ENCODE measurements around the gene SNAPC3. TPM values are rescaled to one million over a fixed set of nuclear protein-coding genes. Genes with fewer than 3 reads are reported as not detected.

Gene SNAPC3
- total and polyA plus RNA-seq, 11 donors: 12.5 to 41.1 (median 30.3) TPM

DNA sequence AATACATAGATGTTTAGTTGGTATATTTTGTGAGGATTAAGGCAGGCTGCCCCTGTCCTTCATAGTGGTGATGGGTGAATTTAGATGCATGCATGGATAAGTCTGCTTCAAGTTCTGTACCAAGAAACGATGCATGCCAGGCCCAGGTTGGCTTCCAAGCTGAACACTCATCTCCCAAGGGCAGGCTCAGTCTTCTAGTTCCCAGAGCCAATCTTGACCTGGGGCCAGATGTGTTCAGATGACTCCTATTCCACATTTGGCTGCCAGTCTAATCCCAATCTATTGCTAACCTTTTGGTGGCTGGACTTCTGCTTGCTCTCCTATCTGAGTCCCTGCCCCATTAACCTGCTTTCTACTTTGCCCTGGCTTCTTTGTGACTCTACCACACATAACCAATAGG lies 18.5 kb upstream of the SNAPC3 start:
- WGBS, 4 donors: 70 to 80% (median 80%) methylated on average over 1 of the region's 1 CpG
- Histone ChIP-seq H3K27me3 (no peaks in the 10 kb centered on the region), H3K4me1 (no peaks in the 10 kb centered on the region), H3K4me3 (no peak overlapping the region), H3K9me3 (peaks cover 0 to 6% (median 0%) of the 10 kb centered on the region in 12 donors), H3K36me3 (no peaks in the 10 kb centered on the region), H3K27ac (no peak overlapping the region)
- intact Hi-C loops (cut with DNase I): no loop called here
- DNase-seq (no peak), ATAC-seq (no peak)
- TF ChIP-seq, protein P1, sequence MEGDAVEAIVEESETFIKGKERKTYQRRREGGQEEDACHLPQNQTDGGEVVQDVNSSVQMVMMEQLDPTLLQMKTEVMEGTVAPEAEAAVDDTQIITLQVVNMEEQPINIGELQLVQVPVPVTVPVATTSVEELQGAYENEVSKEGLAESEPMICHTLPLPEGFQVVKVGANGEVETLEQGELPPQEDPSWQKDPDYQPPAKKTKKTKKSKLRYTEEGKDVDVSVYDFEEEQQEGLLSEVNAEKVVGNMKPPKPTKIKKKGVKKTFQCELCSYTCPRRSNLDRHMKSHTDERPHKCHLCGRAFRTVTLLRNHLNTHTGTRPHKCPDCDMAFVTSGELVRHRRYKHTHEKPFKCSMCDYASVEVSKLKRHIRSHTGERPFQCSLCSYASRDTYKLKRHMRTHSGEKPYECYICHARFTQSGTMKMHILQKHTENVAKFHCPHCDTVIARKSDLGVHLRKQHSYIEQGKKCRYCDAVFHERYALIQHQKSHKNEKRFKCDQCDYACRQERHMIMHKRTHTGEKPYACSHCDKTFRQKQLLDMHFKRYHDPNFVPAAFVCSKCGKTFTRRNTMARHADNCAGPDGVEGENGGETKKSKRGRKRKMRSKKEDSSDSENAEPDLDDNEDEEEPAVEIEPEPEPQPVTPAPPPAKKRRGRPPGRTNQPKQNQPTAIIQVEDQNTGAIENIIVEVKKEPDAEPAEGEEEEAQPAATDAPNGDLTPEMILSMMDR (IDR thresholded peaks at IDR 0.05): no peak
- no peak for TF ChIP-seq POLR2A (IDR thresholded peaks at IDR 0.05)

DNA sequence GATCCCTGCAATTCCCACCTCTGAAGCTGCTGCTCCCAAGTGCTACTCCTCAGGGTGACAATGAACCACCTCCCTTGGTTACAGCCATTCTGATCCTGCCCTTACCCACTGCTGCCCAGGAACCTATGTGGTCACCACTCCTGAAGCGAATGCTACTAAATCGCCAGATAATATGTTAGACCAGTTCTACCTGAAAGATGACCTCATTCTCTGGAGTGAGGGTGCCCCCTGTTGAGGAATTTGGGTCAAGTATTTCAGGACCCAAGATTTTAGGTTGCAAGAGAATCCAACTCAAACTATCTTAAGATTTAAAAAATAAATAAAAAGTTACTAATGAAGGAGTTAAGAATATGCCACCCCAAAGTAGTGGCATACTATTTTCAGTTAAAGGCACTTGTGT lies 5.8 kb upstream of the SNAPC3 start:
- peak in 1 of 4 donors; percentile 43 for ATAC-seq
- Histone ChIP-seq H3K4me3 (no peak overlapping the region), H3K27ac (no peak overlapping the region), H3K36me3 (no peaks in the 10 kb centered on the region), H3K4me1 (peaks cover 0 to 3% (median under 1%) of the 10 kb centered on the region in 12 donors), H3K27me3 (no peaks in the 10 kb centered on the region), H3K9me3 (no peaks in the 10 kb centered on the region)
- TF ChIP-seq POLR2A (IDR thresholded peaks at IDR 0.05): no peak
- TF ChIP-seq, protein P1 (IDR thresholded peaks at IDR 0.05): peak in 9 of 12 donors; percentile 17 to 51 (median 38)
- intact Hi-C loops (cut with DNase I): loop anchor here in 5 of 10 donors (5.0 to 10.0 kb wide), 2 partner anchors 202 to 205 kb away; no protein-coding TSS in a partner anchor
- WGBS, 4 donors: 70 to 79% (median 72%) methylated on average over 2 of the region's 2 CpGs
- no peak for DNase-seq

DNA sequence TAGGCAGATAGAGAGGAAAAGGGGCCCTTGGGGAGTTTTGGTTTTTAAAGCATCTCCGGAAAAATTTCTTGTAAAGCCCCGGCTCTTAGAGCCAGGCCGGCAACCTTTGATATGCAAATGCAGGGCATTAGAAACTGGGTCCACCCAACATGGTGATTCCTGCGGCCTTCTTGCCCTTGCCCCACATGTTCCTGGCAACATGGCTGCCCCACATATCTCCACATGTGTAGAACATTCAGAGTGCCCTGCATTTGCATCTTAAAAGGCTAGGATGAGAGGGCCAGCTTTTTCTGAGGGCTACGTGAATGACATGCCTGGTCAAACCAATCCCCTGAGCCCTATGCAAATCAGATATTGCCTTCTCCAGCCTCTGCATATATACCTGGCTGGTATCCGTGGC lies 5.0 kb upstream of the SNAPC3 start:
- DNase-seq (no peak), ATAC-seq (no peak)
- peaks cover 0 to 6% (median 4%) of the 10 kb centered on the region in 12 donors for H3K4me1 ChIP-seq
- H3K27me3 ChIP-seq: no peaks in the 10 kb centered on the region
- 70 to 84% (median 78%) methylated on average over 6 of the region's 6 CpGs for WGBS, 4 donors
- TF ChIP-seq POLR2A (IDR thresholded peaks at IDR 0.05): no peak
- TF ChIP-seq, protein P1 (IDR thresholded peaks at IDR 0.05): no peak
- H3K4me3 ChIP-seq: no peak overlapping the region
- intact Hi-C loops (cut with DNase I): loop anchor here in 5 of 10 donors (5.0 to 10.0 kb wide), 2 partner anchors 203 to 205 kb away; no protein-coding TSS in a partner anchor
- H3K9me3 ChIP-seq: no peaks in the 10 kb centered on the region
- H3K36me3 ChIP-seq: no peaks in the 10 kb centered on the region
- H3K27ac ChIP-seq: no peak overlapping the region

DNA sequence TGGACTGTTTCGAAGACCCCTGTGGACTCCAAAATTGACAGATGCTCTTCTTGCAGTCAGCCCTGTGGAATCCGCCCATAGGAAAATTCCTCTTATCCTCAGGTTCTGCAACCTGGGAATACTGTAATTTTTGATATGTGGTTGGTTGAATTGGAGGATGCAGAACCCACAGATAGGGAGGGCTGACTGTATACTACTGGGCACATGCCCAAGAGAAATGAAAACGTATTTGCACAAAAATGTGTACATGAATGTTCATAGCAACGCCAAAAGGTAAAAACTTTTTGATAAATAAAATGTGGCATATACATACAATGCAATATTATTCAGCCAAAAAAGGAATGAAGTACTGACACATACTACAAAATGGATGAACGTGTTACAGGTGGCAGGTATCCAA lies 1.9 kb upstream of the SNAPC3 start:
- no peak overlapping the region for H3K4me3 ChIP-seq
- H3K36me3 ChIP-seq: peaks cover 0 to 16% (median 12%) of the 10 kb centered on the region in 9 donors
- DNase-seq: no peak
- no peaks in the 10 kb centered on the region for H3K9me3 ChIP-seq
- intact Hi-C loops (cut with DNase I): loop anchor here in 8 of 10 donors (5.0 to 10.0 kb wide), 8 partner anchors 94 to 208 kb away; partner anchors contain the start of genes TTC39B (in 2 of the 8), CCDC171 (in 1 of the 8) and PSIP1 (in 1 of the 8)
- 50 to 76% (median 59%) methylated on average over 5 of the region's 5 CpGs for WGBS, 4 donors
- no peak for TF ChIP-seq POLR2A (IDR thresholded peaks at IDR 0.05)
- TF ChIP-seq, protein P1 (IDR thresholded peaks at IDR 0.05): no peak
- H3K27ac ChIP-seq: no peak overlapping the region
- peaks cover 0 to 32% (median 25%) of the 10 kb centered on the region in 12 donors for H3K4me1 ChIP-seq
- no peak for ATAC-seq
- H3K27me3 ChIP-seq: no peaks in the 10 kb centered on the region

Data from heart left ventricle (tissue), 16 donors.